Umbilical cord (tissue), 2 donors: Measurements from ENCODE around the gene DMTF1. TPM values are rescaled to one million over a fixed set of nuclear protein-coding genes. Genes with fewer than 3 reads are reported as not detected.
"Not testable (repeated sequence)": the region's sequence is repeated elsewhere in the genome, so short reads cannot be mapped to it uniquely, and the experiment has no call there.

ENCODE experiments used
- DNase-seq: peaks from one replicate; pipeline ENCODE4 v3.0.0-alpha.2; 2015; ENCODE audit warnings: low spot score
- total RNA-seq: library from RNA; depleted of rRNA; stranded (reverse); fragments of >200 nt; gene quantifications from one replicate; pipeline ENCODE4 v1.2.3, GENCODE V29; 2014; ENCODE audit warnings: low replicate concordance; ENCODE audit not compliant: insufficient read depth

The DMTF1 gene
- total RNA-seq, 1 donor from 2014 or later = 109 TPM

GRCh38 chr7:87220734-87221215 is 68.5 kb downstream of the DMTF1 start:
- peak; percentile 45 for DNase-seq

DNA sequence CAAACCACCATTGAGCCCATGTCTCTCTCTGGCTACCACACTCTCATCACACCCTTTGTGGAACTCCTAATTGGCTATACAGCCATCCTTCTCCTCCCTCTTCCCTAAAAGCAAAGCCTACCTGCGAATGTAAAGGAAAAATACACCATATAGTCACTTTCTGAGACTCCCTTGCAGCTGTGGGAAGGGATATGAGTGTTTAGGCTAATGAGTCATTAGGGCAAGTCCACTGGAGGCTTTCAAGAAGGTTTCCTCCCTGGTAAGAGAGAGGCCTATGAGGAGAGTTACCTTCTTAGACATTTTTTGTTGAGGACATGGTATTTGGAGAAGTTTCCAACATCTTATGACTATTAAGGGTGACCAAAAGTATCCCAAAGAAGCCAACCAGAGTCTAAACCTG is 71.4 kb downstream of the DMTF1 start:
- no peak for DNase-seq

DNA sequence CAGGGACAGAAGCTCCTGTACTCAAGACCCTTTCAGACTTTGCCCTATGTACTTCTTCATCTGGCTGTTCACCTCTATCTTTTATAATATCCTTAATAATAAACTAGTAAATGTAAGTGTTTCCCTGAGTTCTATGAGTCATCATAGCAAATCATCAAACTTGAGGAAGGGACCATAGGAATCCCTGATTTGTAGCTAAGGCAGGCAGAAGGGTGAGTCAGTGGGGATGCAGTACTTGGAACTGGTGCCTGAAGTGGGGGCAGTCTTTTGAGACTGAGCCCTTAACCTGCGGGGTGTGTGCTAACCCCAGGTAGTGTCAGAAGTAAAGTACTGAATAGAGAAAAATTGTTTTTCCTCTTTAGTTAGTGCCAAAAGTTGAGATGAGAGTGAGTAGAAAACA is 73.4 kb downstream of the DMTF1 start:
- no peak for DNase-seq

DNA sequence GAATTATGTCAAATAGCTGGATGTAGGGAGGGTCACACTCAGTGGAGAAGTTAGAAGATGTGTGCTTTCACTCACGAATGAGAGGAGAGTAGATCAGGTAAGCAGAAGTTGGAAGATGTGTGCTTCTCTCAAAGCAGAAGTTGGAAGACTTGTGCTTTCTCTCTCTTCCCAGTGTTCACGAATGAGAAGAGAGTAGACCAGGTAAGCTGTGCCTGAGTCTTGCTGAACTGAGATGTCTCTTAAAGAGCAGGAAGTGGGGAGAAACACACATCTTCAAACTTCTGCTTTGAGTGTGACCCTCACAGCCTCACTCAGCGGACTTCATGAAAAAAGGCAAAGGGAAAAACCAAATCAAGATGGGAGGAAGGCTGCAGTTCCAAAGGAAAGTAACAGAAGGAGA is 74.2 kb downstream of the DMTF1 start:
- no peak for DNase-seq

- DNase-seq = no peak
Measured at GRCh38 chr7:87231258-87231657, 79.0 kb downstream of the DMTF1 start.

- DNase-seq = no peak
Measured at GRCh38 chr7:87231711-87232110, 79.5 kb downstream of the DMTF1 start.

GRCh38 chr7:87234949-87235348 is 82.7 kb downstream of the DMTF1 start:
- DNase-seq = no peak

DNA sequence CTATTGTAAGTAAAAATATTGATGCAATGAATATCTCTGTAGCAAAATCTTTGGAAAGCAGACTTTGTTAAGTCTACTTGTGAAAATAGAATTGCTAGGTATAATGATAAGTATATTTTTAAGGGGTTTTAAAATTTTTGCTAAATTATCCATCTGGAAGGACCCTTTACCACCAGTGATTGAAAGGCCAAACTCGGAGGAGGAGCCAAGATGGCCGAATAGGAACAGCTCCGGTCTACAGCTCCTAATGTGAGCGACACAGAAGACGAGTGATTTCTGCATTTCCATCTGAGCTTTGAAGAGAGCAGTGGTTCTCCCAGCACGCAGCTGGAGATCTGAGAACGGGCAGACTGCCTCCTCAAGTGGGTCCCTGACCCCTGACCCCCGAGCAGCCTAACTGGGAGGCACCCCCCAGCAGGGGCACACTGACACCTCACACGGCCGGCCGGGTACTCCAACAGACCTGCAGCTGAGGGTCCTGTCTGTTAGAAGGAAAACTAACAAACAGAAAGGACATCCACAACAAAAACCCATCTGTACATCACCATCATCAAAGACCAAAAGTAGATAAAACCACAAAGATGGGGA is 86.3 kb downstream of the DMTF1 start:
- not testable (repeated sequence) for DNase-seq

DNA sequence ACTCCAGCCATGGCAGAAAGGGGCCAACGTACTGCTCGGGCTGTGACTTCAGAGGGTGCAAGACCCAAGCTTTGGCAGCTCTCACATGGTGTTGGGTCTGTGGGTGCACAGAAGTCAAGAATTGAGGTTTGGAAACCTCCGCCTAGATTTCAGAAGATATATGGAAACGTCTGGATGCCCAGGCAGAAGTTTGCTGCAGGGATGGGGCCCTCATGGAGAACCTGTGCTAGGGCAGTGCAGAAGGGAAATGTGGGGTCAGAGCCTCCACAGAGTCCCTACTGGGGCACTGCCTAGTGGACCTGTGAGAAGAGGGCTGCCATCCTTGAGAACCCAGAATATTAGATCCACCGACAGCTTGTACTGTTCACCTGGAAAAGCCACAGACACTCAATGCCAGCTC is 93.4 kb downstream of the DMTF1 start:
- not testable (repeated sequence) for DNase-seq

Other genes with a start within 250 kb of the DMTF1 start
- gene ELAPOR2, start 92.8 kb upstream of the DMTF1 start, total RNA-seq = 9.4 TPM
- 25.3 TPM for gene TMEM243, start 67.3 kb downstream of the DMTF1 start, total RNA-seq
- 20.7 TPM for gene CROT, start 193.2 kb downstream of the DMTF1 start, total RNA-seq